Activated naive CD4-positive, alpha-beta T cell treated with anti-CD3 and anti-CD28 coated beads, Interleukin-2, amount 50 U/mL, for 72 hours (primary cell): ENCODE measurements around the gene ARHGAP44. TPM values are rescaled to one million over a fixed set of nuclear protein-coding genes. Genes with fewer than 3 reads are reported as not detected.

Experiments used
- ATAC-seq, 2 donors: fragments of 150-1000 bp; cut with Tn5 transposase; 2 replicates each; pipeline ENCODE4 v1.10.0; 2021; ENCODE audit warnings: mild to moderate bottlenecking in 2 of 2, moderate library complexity in 2 of 2
- DNase-seq, 2 donors: peaks; one replicate each; pipeline ENCODE4 v3.0.0; 2021 to 2022; ENCODE audit warnings: low spot score in 2 of 2
- H3K27ac Mint-ChIP-seq, 2 donors: one replicate each; pipeline ENCODE4 v1.8.0; 2022; ENCODE audit warnings: mild to moderate bottlenecking in 2 of 2, mixed read lengths in 2 of 2
- H3K36me3 Mint-ChIP-seq, 2 donors: one replicate each; pipeline ENCODE4 v1.8.0; 2022; ENCODE audit warnings: mixed read lengths in 2 of 2
- H3K9me3 Mint-ChIP-seq, 2 donors: one replicate each; pipeline ENCODE4 v1.8.0; 2022; ENCODE audit warnings: mixed read lengths in 2 of 2
- total RNA-seq, 2 donors: library from RNA; stranded (reverse); gene quantifications; one replicate each; pipeline ENCODE4 v1.2.3, GENCODE V29; 2022

Gene ARHGAP44
- total RNA-seq, 2 donors from 2014 or later, result 0.21 TPM; not detected in 1

- peaks cover 0 to 19% of the 10 kb centered on the region in 2 donors for H3K36me3 Mint-ChIP-seq
- no peak overlapping the region for H3K27ac Mint-ChIP-seq
- DNase-seq (no peak), ATAC-seq (no peak)
- H3K9me3 Mint-ChIP-seq, result peaks cover 21% of the 10 kb centered on the region in 2 donors
These were observed 246.1 kb downstream of the ARHGAP44 start for GRCh38 chr17:13035420-13035819.

GRCh38 chr17:13036751-13037150 lies 247.5 kb downstream of the ARHGAP44 start:
- no peak for DNase-seq
- H3K36me3 Mint-ChIP-seq, result peaks cover 0 to 19% of the 10 kb centered on the region in 2 donors
- no peak for ATAC-seq
- peaks cover 21% of the 10 kb centered on the region in 2 donors for H3K9me3 Mint-ChIP-seq
- peak overlapping the region in 1 of 2 donors; percentile 25 for H3K27ac Mint-ChIP-seq

GRCh38 chr17:13038931-13039665 lies 249.8 kb downstream of the ARHGAP44 start:
- ATAC-seq (no peak), DNase-seq (no peak)
- peaks cover 21% of the 10 kb centered on the region in 2 donors for H3K9me3 Mint-ChIP-seq
- no peak overlapping the region for H3K27ac Mint-ChIP-seq
- peaks cover 0 to 19% of the 10 kb centered on the region in 2 donors for H3K36me3 Mint-ChIP-seq

Other genes with a start within 250 kb of the ARHGAP44 start
- gene MYOCD, start 123.6 kb upstream of the ARHGAP44 start, total RNA-seq, result not detected
- gene ELAC2, start 228.5 kb downstream of the ARHGAP44 start, total RNA-seq, result 10 to 100 TPM; 65.3 to 77.5 TPM